NCI-H2196 treated with DMSO at 0.1 percent for 48 hours (cell line): Measurements from ENCODE around the gene GPD2.

Experiments
- DNase-seq: peaks from one replicate; lab custom pipeline; 2025; ENCODE audit not compliant: unreplicated experiment; lab: John Stamatoyannopoulos, UW

GPD2 gene

GRCh38 chr2:156435396-156435717 is 822 bp upstream of the GPD2 start:
- DNase-seq, result no peak

- no peak for DNase-seq
Observed at GRCh38 chr2:156436497-156437085, 412 bp downstream of the GPD2 start.

DNA sequence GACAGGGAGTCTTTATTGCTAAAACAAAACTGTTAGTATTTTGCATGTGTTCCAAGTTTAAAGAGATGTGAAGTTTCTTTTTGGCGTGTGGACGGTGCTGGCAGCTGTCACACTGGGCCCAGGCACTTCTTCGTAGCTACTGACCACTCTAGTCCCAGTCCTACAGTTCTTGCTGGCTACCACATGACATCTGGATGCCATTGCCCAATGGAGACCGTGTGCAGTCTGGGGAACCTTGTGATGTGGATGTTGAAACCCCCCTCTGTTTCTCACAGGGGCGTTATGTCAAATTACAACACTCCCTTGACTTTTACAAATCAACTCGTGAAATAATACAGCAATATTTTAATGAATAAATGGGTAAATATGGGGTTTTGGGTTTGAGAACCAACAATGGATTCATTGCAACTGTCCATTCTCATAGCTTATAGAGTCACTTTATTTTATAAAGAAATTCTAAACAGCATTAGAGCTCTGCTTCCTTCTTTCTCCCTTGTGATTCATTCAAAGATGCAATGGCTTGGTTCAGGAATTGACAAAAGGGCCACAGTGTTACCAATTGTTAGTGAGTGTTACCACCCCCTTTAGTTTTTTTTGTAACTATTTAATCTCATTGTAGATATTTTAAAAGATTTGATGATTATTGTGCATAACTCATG is 1.2 kb downstream of the GPD2 start:
- no peak for DNase-seq

- no peak for DNase-seq
Observed at GRCh38 chr2:156437931-156438410, 1.8 kb downstream of the GPD2 start.

- DNase-seq, result no peak
Observed at GRCh38 chr2:156443089-156443488, 6.9 kb downstream of the GPD2 start.

DNA sequence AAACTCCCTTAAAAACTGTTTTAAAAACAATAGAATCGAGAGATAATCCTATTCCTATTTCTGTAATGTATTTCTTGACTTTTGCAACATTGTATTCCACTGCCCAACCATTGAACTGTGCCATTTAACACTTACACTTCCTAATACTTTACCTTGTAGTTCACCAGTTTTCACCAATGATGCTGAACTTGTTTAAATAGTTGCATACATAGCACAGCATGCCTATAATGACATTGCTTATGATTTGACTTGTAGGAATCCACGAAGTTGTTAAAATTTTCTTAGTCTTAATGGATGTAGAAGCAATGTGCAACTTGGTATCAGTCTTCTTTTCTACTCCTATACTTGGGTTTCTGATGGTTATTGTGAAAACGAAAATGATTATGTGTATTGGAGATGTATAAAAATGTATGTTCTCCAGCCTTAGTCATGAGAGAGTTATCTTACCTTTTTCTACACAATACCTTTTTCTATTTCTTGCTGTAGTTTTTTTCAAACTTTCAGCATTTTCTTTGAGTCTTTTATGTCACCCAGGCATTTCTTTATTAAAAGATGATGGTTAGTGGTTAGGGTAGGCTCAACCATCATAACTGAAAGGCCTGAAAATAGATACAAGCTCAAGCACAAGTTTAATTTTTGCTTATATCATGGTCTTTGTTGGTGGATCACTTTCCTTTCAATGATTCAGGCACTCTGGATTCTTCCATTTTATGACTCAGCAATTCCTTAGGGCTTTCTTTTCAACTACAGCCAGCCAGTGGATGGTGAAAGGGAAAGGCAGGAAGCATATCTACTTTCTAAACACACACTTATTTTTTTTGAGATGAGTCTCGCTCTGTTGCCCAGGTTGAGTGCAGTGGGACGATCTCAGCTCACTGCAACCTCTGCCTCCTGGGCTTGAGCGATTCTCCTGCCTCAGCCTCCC is 9.4 kb downstream of the GPD2 start:
- no peak for DNase-seq

- DNase-seq, result no peak
Observed at GRCh38 chr2:156447761-156448160, 11.6 kb downstream of the GPD2 start.

- no peak for DNase-seq
Observed at GRCh38 chr2:156448766-156449165, 12.6 kb downstream of the GPD2 start.

DNA sequence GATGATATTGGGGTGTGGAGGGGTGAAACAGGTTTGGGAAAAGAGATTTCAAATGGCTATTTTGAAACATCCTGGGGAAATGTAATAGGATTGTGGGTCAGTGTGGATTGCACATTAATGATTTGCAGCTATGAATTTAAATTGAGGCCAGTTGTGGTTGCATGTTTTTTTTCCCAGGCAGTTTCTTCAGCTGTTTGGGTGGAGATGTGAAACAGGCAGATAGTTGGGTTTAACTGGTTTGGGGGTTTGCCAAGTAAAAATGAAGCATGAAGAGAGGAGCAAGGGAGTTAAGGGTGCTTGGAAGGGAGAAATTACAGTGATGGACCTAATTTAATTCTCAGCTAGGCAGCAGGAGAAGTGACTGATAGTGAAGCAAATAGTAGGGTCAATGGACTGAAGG is 16.8 kb downstream of the GPD2 start:
- no peak for DNase-seq

DNA sequence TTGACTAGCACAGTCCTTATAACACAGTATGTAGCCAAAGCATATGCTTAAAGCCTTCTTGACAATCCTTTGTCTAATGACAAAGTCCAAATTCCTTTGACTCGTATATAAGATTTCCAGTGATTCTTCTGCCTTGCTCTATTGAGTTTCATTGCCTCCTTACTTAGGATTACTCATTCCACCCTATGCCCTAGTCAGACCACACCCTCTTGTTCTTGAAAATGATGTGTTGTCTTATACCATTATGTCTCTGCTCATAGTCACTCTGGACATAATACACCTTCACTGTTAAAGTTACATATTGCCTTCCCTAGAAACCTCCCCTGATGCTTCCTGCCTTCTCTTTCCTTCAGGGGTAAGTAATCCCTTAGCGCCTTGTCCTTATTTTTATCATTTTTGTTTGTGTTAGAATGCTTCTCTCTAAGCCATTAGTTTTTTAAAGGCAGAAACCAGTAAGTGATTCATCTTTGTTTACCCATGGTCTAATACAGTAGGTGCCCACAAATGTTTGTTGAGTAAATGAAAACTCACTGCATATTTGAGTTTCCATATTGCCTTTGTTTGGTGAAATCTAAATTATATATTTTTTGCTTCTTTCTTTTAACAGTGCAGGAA is 19.3 kb downstream of the GPD2 start:
- DNase-seq, result no peak

- no peak for DNase-seq
Observed at GRCh38 chr2:156456616-156457015, 20.4 kb downstream of the GPD2 start.

DNA sequence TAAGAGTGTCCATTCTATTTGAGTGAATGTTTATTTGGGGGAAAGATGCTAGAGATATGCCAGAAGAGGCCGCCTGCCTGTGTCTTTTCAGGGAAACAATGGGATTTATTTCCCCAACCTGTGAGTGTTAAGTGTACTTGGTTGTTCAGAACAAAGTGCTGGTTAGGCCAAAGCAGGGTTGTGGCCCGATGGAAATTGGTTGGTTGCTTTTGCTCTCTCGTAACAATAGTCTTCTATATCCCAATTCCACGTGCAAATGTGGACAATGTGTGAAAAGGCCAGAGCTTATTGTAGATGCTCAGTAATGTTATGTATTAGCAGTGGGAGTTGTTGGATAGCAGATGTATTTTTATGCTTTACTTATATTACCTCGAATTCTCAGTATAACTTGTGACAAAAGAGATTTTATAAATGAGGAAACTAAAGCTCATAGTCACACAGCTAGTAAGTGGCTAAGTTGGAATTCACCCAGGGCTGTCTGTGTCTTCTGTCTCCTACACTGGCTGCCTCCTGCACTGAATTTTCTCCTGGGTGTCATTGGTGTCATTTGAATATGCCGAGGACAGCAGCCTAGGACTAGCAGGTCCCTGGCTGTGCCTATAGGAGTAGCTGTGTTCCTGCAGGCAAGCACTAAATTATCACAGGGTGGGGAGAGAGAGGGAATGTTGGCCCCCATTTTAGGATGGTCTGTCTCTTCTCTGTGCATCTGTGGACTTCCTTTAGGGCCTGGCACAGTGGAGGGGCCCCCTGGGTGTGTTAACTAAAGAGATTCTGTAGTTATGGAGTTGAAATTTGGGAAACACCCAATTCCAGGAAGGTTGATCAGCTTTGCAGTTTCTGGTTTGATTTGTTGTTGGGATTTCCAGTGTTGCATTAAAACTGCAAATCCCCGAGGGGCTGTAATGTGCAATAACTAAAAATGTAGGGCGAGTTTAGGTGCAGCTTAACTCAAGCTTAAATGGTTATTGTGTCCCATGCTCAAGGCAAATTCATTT is 21.6 kb downstream of the GPD2 start:
- DNase-seq, result no peak

- DNase-seq, result no peak
Observed at GRCh38 chr2:156459720-156460119, 23.5 kb downstream of the GPD2 start.

DNA sequence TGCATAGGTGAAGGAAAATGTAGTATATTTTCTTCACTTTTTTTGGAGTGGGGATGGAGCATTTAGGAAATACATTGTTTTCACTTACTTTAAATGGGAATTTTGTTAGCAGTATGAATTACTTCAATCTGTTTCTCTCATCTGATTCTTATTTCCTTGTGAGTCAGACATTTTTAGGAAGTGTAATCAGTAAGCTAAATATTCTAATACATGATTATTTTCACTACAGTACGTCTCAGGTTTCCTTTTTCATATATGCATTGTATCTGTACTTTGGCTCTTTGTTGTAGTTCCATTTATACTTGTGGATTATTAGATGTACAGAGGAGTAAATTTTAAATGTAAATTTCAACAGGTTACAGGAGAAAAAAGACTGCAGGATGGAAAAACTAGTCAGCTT is 27.9 kb downstream of the GPD2 start:
- DNase-seq, result no peak

DNA sequence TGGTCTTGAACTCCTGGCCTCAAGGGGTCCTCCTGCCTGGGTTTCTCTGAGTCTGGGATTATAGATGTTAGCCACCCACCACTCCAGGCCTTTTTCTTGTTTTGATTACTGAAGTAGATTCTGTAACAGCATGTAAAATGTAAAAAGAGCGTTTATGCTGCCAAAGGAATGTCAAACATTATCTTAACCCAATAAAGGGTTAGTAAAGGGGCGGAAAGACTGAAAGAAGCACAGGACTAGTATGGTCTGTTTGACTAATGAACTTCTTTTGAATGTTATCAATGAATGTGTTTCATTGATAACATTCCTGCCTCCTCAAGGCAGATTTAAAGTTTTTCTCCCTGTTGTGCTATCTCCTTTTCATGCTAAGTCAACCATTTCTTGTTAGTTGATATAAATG is 29.4 kb downstream of the GPD2 start:
- no peak for DNase-seq

DNA sequence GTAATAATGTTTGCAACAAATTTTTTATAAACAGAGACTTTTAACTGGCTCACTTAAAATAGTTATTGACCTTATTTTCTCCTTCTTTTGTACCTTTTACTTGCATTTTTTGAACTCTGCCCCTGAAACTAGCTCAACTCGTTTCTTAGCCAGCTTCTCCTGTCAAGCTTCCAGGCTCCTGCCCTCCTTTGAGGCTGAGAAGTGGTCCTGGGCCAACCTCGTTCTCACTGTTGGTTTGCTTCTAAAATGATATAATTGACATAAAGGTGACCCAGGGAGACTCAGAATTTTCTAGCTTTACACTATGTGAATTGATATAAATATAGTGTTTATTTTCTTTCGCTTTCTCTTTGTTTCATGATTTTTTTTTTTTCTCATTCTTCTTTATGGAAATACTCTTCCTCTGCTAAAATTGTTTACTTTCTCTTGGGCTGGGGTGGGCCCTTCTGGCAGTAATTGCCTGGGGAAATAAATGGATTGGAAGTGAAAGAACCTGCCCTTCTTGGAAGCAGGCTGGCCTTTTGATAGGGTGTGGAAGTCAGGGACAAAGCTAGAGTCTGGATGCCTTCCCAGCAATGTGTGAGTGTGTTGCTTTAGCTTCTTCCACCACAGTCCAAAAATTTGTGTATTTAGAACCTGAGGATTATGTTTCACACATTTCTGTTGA is 30.7 kb downstream of the GPD2 start:
- no peak for DNase-seq

DNA sequence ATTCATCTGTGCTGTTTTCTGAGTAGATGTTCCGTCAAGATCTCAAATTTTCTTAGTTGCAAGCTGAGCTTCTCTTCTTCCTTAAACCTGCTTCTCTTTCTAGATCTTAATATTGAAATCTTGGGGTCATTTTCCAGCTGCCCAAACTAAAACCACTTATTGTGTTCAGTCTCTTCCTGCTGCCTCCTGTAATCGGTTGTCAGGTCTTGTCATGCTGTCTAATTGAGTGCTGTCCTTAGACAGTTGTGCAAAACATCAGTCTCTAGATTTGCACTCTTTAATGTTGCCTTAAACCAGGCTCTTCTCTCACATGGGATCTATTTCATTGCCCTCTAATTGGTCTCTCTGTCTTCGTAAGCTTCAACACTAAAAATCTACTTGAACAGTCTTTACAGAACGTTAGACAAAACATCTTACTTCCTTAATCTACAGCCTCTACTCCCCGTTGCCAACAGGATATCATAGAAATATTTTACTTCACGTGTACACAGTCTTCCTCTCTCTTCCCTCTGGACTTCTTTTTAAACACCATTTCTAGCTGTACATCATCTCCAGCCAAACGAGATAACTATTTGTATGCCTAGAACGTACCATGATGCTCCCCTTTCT is 34.9 kb downstream of the GPD2 start:
- DNase-seq, result no peak

DNA sequence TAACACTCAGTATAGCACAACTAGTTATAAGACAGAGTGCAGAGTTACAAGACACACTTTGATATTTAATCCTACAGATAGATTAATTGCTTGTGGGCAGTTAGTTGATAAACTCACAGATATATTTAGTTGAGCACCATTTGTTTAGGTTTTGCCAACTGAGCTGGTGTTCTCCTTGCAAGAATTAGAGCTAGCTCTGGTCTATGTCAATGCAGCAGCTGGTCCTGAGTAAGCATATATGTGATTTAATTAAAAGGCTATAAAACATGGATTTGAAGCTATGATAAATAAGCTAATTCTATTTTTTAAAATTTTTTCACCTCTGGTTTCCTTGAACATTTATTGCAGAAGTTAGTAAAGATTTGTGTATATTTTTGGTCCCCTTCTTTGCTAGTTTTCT is 35.6 kb downstream of the GPD2 start:
- DNase-seq, result no peak

GRCh38 chr2:156472686-156473085 is 36.5 kb downstream of the GPD2 start:
- DNase-seq, result no peak

GRCh38 chr2:156473445-156473844 is 37.3 kb downstream of the GPD2 start:
- no peak for DNase-seq
